ENCODE measurements around the gene PDCD1LG2.

The PDCD1LG2 gene

DNA sequence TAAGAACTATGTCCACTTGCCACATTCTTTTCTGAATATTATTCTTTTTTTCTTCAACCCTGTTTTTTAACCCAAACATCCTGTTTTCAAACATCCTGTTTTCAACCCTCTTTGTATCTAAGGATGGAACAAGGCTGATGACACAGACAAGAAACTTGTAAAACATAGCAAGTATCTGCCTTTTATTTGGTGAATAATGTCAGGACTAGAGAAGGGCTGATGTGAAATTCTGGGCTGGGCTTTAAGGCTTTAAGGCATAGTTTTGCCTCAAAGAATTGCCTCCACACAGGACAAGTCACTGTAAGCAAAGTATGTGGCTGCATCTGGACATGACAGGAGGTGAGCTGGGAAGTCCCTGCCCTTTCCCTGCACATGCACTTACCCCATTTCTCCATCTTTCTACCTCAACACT is 76.1 kb downstream of the PDCD1LG2 start:
- TF ChIP-seq, protein P1, sequence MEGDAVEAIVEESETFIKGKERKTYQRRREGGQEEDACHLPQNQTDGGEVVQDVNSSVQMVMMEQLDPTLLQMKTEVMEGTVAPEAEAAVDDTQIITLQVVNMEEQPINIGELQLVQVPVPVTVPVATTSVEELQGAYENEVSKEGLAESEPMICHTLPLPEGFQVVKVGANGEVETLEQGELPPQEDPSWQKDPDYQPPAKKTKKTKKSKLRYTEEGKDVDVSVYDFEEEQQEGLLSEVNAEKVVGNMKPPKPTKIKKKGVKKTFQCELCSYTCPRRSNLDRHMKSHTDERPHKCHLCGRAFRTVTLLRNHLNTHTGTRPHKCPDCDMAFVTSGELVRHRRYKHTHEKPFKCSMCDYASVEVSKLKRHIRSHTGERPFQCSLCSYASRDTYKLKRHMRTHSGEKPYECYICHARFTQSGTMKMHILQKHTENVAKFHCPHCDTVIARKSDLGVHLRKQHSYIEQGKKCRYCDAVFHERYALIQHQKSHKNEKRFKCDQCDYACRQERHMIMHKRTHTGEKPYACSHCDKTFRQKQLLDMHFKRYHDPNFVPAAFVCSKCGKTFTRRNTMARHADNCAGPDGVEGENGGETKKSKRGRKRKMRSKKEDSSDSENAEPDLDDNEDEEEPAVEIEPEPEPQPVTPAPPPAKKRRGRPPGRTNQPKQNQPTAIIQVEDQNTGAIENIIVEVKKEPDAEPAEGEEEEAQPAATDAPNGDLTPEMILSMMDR (IDR thresholded peaks at IDR 0.05; ENCODE audit: insufficient read depth, low read depth, low read length, missing control alignments): no peak
- no peak overlapping the region for H3K4me3 ChIP-seq (ENCODE audit: low read length)
- peak; percentile 39 for DNase-seq (ENCODE audit: low read depth)

DNA sequence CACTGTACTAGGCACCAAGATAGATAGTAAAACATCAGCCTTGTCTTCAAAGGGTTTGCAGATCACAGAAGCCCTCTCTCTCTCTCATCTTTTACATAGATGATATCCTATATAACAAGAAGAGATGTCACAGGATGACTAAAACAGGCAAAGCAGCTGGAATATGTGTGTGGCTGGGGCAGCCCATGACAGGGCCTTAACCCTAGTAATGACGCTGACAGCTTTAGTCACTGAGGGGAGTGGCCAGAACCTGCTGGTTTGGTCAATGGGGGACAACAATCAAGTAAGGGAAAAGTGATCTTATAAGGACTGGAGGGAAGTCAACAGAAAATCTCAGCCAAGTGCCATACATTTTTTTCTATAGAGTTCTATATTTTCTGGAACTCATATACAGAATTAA is 76.7 kb downstream of the PDCD1LG2 start:
- TF ChIP-seq, protein P1 (IDR thresholded peaks at IDR 0.05; ENCODE audit: insufficient read depth, low read depth, low read length, missing control alignments): no peak
- peak; percentile 93 for DNase-seq (ENCODE audit: low read depth)
- no peak overlapping the region for H3K4me3 ChIP-seq (ENCODE audit: low read length)

DNA sequence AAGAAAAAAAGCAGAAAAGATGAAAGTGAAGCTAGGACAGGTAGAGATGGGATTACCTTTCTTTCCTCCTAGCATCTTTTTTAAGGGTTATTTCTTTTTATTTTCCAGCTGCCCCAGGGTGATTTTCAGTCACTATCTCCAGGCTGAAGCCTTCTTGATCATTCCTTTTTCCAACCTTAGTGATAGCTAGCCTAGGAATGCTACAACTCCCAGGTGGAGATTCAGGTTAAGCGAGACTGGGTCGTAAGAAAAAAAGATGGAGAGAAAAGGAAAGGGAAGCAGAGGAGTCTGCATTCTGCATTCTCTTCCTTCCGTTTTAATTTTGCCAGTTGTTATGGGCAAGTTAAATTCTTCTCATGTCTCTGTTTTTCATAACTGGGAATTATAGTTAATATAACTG is 81.9 kb downstream of the PDCD1LG2 start:
- no peak overlapping the region for H3K4me3 ChIP-seq (ENCODE audit: low read length)
- peak; percentile 21 for DNase-seq (ENCODE audit: low read depth)
- TF ChIP-seq, protein P1 (IDR thresholded peaks at IDR 0.05; ENCODE audit: insufficient read depth, low read depth, low read length, missing control alignments): no peak

DNA sequence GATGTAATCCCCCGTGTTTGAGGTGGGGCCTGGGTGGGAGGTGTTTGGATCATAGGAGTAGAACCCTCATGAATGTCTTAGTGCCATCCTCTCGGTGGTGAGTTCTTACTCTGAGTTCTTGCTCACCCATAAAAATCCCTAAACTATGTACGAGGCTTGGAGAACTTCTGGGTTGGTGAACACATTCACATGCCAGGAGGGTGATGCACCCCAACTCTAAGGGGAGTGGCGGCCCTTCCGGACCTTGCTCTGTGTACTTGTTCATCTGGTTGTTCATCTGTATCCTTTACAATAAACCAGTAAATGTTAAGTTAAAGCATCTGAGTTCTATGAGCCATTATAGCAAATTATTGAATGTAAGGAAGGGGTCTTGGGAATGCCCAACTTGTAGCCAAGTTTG is 82.6 kb downstream of the PDCD1LG2 start:
- peak; percentile 43 for DNase-seq (ENCODE audit: low read depth)
- TF ChIP-seq, protein P1 (IDR thresholded peaks at IDR 0.05; ENCODE audit: insufficient read depth, low read depth, low read length, missing control alignments): no peak
- no peak overlapping the region for H3K4me3 ChIP-seq (ENCODE audit: low read length)

DNA sequence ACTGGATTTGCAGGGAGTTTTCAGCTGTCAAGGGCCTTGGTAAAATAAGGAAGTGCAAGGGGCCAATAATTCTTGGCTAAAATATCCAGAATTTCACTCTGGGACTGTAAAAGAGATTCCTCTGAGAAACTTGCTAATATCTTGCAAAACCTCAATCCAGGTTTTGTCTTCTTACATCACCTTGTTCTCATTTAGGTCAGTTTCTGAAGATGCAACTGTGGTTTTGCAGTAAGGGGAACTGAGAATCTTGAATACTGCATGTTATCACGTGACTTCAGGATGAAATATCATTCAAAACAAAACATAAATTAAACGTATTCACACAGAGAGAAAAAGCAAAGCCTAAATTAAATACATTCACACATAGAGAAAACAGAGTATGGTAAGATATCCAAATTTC is 83.6 kb downstream of the PDCD1LG2 start:
- TF ChIP-seq, protein P1 (IDR thresholded peaks at IDR 0.05; ENCODE audit: insufficient read depth, low read depth, low read length, missing control alignments): no peak
- DNase-seq (ENCODE audit: low read depth): no peak
- no peak overlapping the region for H3K4me3 ChIP-seq (ENCODE audit: low read length)

DNA sequence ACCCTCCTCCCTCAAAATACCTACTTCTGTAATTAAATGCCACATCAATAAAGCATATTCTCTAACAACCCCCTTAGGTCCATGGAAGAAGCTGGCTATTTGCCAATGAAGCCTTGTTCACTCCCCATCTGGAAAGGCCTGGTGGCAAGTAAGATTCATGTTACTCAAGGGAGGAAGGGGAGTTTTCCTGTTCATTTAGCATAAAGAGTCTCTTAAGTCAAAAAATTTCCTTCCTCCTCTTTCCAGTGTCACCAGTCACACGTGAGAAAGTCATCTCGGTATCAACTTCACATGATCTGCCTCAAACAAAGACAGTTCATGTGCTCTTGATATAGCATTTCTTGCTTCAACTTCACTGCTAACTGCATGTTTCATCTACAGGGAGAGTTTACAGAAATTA is 85.8 kb downstream of the PDCD1LG2 start:
- no peak for DNase-seq (ENCODE audit: low read depth)
- H3K4me3 ChIP-seq (ENCODE audit: low read length): no peak overlapping the region
- TF ChIP-seq, protein P1 (IDR thresholded peaks at IDR 0.05; ENCODE audit: insufficient read depth, low read depth, low read length, missing control alignments): no peak

Measured in epithelial cell of esophagus (primary cell).